ENCODE data around the gene INF2.
"Not testable (repeated sequence)": the region's sequence is repeated elsewhere in the genome, so short reads cannot be mapped to it uniquely, and the experiment has no call there.

Gene INF2

DNA sequence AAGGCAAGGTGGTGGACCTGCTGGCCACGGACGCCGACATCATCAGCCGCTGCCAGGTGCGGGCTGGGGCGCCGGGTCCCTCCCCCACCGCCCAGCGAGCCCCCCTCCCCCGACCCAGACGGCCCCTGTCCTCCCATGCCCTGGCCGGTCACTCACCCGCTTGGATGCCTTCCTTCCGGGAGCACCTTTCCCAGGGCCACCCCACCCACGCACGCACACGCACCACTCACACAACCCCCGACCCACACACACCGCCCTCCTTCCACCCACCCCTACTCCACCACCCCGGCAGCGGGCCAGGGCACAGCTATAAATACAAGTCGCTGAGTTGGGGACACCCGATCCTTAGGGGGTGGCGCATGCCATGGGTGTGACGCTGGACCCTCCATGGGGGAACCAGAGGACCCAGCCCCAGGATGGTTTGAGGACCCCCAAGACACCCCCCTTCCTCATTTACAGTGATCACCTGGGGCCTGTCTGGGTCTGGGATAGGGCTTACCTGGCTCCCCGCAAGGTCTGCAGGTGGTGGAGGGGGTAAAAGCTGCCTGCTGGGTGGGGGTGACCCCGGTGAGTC is 35.1 kb downstream of the INF2 start:
- peak in 1 of 2 donors; percentile 14 for DNase-seq

- no peak for DNase-seq
Observed at GRCh38 chr14:104724981-104725771, 35.8 kb downstream of the INF2 start.

DNA sequence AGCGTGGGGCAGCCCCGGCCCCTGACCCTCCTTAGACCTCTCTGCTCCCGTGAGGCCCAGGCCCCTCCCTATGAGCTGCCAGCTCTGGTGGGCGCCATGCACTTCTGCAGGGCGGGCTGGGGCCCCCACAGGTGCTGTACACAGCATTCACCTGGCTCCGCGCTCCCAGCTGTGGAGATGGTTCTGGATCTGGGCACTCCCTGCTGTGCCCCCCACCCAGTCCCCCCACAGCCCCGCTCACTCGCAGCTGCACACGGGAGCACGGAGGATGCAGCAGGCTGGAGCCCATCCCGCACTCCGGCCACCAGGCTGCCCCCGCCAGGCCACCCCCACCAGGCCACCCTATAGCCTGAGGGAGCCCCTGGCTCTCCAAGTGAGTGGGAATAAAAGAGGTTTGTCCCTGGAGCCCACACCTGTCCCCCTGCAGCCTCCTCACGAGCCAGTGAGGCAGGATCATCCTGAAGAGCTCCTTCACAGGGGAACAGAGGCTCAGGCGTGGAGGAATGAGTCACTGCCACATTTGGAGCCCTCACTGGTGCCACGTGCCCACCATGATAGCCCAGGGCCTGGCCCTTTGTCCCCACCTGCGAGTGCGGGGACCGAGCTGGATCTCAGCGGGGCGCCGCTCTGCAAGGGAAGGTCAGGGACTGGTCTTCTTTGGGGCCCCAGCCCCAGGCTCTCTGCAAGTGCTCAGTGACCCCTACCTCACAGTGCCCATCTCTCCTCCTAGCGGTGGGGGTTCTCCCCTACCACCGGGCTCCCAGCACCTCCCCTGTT is 36.5 kb downstream of the INF2 start:
- DNase-seq = no peak

DNA sequence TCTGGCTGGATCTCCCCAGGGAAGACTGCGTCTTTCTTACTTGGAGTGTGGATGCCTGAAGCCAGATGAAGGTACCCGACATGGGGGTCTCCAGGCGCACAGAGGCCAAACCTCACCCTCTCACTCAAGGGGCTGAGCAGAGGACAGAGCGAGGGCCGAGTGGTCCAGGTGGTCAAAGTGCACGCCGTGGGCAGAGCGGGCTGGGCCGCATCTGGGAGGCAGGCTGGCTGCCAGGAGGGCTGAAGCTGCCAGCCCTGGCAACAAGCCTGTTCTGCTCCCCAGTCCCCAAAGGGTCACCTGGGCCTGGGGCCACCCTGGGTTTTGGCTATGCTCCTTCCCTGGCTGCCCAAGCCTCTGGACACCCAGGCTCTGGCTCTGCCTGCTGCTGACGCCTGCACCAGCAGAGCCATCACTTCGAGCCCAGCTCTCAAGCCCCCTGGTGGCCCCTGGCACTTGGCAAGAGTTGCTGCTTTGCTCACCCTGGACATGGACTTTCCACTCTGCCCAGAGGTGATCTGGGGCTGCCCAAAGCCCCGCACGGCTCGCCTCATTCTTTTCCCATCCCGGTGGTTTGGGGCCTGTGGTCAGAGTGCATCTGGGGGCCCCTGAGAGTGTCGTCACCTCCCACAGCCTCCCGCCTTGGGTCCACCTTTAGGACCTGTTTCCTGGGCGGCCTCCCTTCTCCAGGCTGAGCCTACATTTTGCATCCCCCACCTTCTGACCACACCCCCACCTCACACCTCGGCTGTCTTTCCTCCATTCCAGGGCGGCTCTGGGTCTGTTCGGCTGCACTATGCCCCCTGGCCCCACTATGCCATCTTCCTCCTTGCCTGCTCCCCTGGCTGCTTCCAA is 37.4 kb downstream of the INF2 start:
- no peak for DNase-seq

- no peak for DNase-seq
Observed at GRCh38 chr14:104728631-104729030, 39.2 kb downstream of the INF2 start.

GRCh38 chr14:104729176-104729834 is 39.9 kb downstream of the INF2 start:
- DNase-seq = not testable (repeated sequence)

DNA sequence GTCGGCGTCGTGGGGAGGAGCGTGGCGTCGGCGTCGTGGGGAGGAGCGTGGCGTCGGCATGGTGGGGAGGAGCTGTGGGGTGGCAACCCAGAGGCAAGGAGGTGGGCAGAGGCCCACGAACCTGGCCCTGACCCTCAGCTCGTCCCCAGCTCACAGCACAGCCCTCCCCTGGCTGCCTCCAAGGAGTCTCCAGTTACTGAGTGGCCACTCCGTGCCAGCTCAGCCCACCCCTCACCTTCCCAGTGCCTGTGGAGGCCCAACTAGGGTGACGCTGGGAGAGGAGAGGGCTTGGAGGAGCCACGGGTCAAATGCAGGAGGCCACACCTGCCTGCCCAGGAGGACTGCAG is 40.4 kb downstream of the INF2 start:
- no peak for DNase-seq

- no peak for DNase-seq
Observed at GRCh38 chr14:104730487-104730886, 41.1 kb downstream of the INF2 start.

DNA sequence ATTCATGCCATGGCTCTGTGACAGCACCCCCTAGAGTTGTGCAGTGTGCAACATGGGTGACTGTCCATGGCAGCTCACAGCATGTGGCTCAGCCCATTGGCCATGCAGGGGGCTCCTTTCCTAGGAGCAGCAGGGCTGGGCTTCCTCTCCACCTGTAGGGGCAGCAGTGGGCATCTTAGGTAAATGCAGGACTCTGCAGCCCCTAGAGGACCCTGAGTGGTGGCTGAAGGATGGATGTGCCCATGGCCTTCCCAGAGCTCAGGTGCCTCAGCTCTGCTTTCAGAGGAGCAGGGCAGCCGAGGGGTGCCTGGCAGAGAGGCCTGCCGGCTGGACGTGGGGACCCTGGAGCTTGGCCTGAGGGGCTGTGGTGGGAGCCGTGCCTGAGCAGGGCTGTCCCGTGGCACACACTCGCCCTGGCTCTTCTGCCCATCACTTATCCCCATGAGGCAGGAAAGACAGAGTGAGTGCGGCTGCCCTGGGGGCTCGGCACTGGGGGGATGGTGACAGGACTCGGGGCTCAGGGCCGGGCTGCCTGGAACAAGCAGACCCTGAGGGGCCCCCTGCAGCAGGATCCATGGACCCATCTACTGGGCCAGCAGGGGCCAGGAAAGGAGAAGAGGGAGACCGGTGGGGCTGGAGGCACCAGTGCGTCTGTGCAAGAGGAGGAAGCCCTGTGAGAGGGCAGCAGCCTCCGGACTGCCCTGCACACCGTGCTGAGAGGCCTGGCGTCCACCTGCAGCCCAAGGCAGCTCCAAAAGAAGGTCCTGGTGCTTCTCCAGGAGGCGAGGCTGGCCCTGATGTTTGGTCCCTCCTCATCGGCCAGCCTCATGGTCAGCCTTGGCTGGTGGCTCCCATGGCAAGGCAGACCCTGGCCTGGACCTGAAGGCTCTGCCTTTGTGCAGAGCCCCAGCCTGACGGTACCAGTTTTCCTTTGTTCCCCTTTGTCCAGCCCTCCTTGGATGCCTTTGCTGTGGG is 42.2 kb downstream of the INF2 start:
- no peak for DNase-seq

DNA sequence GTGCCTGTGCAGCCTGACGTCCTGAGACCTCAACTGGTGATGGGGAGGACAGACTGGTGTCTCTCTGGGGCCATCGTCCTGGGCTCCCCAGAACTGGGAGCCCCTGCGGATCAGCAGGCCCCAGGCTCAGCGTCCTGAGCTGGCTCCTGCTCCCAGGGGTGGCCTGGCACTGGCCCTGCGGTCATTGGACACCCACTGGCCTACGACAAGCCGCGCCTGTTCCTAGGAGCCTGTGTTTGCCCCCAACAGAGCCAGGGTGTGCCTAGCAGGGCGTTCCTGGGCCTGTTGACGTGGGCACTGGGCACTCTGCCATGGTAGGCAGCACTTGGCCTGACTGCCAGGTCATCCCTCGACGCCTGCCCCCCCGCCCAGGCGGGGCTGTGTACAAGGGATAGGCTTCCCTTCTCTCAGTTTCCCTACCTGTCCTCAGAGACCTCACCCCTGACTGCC is 43.0 kb downstream of the INF2 start:
- DNase-seq = no peak

GRCh38 chr14:104732931-104733681 is 43.7 kb downstream of the INF2 start:
- DNase-seq = no peak

DNA sequence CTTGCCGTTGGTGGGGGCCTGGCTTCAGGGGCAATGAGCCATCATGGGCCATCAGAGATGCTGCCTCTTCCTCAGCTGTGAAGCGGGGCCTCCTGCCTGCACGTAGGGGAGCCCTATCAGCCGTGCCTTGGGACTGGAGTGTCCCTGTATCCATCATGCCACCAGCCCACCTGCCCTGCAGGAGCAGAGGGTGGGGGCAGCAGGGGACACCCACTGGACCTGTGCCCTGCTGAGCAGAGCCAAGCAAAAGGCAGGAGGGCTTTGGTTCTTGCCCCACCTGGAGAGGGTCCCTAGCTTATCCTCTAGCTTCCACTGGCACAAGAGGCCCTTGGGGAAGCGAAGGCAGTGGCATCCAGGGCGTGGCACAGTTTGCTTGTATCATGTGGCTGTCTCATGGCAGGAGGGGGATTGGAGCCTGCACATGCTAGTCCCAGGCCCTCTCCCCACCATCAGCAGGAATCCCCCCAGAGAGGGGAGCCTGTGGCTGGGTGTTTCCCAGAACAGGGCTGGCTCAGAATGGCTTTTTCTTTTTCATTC is 44.7 kb downstream of the INF2 start:
- DNase-seq = no peak

DNA sequence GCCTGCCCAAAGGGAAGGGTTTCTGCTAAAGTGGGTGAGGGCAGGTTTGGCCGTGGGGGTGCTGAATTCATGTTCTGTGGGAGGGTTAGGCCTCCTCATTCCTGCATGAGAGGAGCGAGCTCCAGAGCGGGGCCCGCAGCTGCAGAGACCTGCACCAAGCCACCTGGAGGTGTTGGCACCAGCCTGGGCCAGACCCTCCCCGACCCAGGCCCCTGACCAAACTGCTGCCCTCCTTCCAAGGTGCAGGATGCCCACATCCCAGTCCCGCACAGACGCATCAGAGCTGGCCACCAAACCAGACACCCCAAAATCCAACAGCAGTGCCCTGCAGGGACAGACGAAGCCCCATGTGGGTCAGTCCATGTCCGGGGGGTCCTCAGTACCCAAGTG is 45.2 kb downstream of the INF2 start:
- DNase-seq = no peak

- DNase-seq = no peak
Observed at GRCh38 chr14:104734991-104735779, 45.8 kb downstream of the INF2 start.

- peak in 1 of 2 donors; percentile 43 for DNase-seq
Observed at GRCh38 chr14:104735830-104736642, 46.6 kb downstream of the INF2 start.

- no peak for DNase-seq
Observed at GRCh38 chr14:104738375-104739019, 49.1 kb downstream of the INF2 start.

DNA sequence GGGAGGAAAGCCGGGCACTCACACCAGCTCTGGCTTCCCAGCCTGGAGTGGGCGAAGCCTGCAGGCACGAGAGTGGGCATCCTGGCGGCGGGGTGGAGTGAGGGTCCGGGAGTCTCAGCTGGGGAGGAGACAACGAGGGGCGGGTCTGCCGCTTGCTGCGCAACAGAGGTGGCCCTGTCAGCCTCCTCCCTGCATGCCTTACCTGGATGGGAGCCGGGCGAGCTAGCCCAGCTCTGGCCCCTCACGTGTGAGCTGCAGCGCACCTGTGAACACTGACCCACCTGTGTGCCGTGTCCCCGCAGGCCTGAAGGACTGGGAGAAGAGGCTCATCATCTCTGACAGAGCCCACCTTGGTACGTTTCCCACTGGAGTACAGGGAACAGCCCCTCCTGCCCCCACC is 49.6 kb downstream of the INF2 start:
- DNase-seq = no peak

Data from CD4-positive, alpha-beta T cell treated with Interleukin-4 for 1 hour (primary cell).